Left ventricle myocardium inferior (tissue), 1 donor: ENCODE data around the gene CIAO1. TPM values are rescaled to one million over a fixed set of nuclear protein-coding genes. Genes with fewer than 3 reads are reported as not detected.
A peak's percentile ranks its signal among the peaks of the same experiment; 100 is the strongest.

Experiments
- DNase-seq: peaks from one replicate; pipeline ENCODE4 v3.0.0-alpha.2; 2020
- H3K27ac ChIP-seq: fragments of 200-600 bp; replicated peaks from 2 replicates; pipeline ENCODE4 v1.8.0; 2021
- H3K27me3 ChIP-seq: fragments of 200-600 bp; 2 replicates; pipeline ENCODE4 v1.8.0; 2021; ENCODE audit warnings: low read depth
- H3K36me3 ChIP-seq: fragments of 200-600 bp; 2 replicates; pipeline ENCODE4 v1.8.0; 2021
- H3K4me1 ChIP-seq: fragments of 200-600 bp; 2 replicates; pipeline ENCODE4 v1.8.0; 2021
- H3K4me3 ChIP-seq: fragments of 200-600 bp; 2 replicates; pipeline ENCODE4 v1.8.0; 2021; ENCODE audit warnings: mild to moderate bottlenecking, moderate library complexity
- H3K9me3 ChIP-seq: fragments of 200-600 bp; replicated peaks from 2 replicates; pipeline ENCODE4 v1.8.0; 2021
- CTCF ChIP-seq: fragments of 200-600 bp; IDR thresholded peaks from 2 replicates; pipeline ENCODE4 v1.8.0; 2021; ENCODE audit warnings: antibody characterized with exemption, mild to moderate bottlenecking, borderline replicate concordance
- intact Hi-C: fragments of 100-400 bp; cut with micrococcal nuclease; formaldehyde crosslinking; loops from one replicate; pipeline ENCODE4 v1.11.0; 2022
- total RNA-seq: library from RNA; stranded (reverse); fragmentation: NEBNext Ultra II Directional; extraction: Animal tissue kit (Norgen Biotek cat#: 25700); gene quantifications from one replicate; pipeline ENCODE4 v1.2.1, GENCODE V29; 2021
- donor health status: DM: no; HTN: yes; CAD: no; lungs with severe emphysema.

Gene CIAO1
- total RNA-seq, 1 donor from 2014 or later, result 68.6 TPM

DNA sequence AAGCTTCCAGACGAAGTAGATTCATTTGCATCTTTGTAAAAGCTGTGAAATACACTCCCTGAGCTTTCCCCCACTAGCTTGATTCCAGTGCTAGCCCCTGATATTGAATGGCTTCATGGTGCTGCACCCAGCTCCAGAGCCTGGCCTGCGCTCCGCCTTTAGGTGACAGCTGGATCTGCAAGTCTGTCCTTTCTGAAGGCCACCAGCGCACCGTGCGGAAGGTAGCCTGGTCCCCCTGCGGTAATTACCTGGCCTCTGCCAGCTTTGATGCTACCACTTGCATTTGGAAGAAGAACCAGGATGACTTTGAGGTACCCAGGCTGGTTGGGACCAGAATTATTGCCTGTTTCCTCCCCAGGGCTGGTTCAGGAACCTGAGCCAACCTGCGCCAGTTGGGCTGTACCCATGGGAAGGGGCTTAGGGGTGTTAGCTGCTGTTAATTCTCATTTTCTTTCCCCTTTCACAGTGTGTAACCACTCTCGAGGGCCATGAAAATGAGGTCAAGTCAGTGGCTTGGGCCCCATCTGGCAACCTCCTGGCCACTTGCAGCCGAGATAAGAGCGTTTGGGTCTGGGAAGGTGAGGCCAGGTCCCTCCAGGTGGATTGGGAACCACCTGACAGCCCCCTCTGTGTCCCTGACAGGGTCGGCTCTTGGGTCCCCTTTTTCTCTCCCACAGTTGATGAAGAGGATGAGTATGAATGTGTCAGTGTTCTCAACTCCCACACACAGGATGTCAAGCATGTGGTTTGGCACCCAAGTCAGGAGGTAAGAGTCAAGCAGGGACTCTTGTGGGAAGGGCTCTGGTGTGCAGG is 1.3 kb downstream of the CIAO1 start:
- Histone ChIP-seq H3K36me3 (peaks cover 66% of the 10 kb centered on the region), H3K4me1 (peaks cover 52% of the 10 kb centered on the region), H3K4me3 (peak overlapping the region; percentile 97), H3K27me3 (no peaks in the 10 kb centered on the region), H3K9me3 (no peaks in the 10 kb centered on the region), H3K27ac (no peak overlapping the region)
- intact Hi-C loops, result no loop called here
- no peak for TF ChIP-seq CTCF
- no peak for DNase-seq

DNA sequence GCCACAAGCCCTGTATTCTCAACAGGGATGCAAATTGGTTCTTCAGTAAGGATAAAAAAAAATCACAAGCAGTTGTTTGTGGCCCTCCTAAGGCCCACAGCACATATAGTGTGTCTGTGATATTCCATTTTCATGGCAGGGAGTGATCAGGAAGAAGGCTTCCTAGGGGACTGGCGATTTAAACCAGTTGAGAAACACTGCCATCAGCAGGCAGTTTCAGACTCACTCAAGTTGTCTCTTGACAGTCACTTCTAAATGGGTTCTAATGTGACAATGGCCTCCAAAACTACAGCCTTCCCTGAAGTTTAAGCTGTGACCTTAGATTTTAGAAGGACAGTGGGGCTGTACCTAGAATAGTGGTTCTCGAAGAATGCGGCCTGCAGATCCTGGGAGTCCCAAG is 6.0 kb downstream of the CIAO1 start:
- TF ChIP-seq CTCF, result peak; percentile 13
- Histone ChIP-seq H3K4me1 (peaks cover 9% of the 10 kb centered on the region), H3K9me3 (no peaks in the 10 kb centered on the region), H3K4me3 (no peak overlapping the region), H3K27me3 (no peaks in the 10 kb centered on the region), H3K36me3 (peaks cover 95% of the 10 kb centered on the region), H3K27ac (no peak overlapping the region)
- intact Hi-C loops, result no loop called here
- no peak for DNase-seq

DNA sequence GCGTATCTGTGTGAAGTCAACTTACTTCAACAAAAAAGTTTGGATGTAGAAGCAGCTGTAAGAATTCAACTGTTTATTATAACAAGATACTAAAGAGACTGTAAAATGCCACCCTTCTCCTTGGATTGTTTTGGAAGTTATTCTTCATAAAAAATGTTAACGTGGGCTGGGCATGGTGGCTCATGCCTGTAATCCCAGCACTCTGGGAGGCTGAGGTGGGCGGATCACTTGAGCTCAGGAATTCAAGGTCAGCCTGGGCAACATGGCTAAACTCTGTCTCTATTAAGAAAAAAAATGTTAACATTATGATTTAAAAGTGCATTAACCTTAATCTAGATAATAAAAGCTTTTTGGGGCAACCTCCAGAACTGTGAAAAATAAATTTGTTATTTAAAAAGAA is 7.7 kb downstream of the CIAO1 start:
- peaks cover 98% of the 10 kb centered on the region for H3K36me3 ChIP-seq
- TF ChIP-seq CTCF, result no peak
- H3K4me3 ChIP-seq, result no peak overlapping the region
- no peaks in the 10 kb centered on the region for H3K4me1 ChIP-seq
- no peak for DNase-seq
- intact Hi-C loops, result no loop called here
- H3K27me3 ChIP-seq, result no peaks in the 10 kb centered on the region
- no peak overlapping the region for H3K27ac ChIP-seq
- H3K9me3 ChIP-seq, result no peaks in the 10 kb centered on the region

DNA sequence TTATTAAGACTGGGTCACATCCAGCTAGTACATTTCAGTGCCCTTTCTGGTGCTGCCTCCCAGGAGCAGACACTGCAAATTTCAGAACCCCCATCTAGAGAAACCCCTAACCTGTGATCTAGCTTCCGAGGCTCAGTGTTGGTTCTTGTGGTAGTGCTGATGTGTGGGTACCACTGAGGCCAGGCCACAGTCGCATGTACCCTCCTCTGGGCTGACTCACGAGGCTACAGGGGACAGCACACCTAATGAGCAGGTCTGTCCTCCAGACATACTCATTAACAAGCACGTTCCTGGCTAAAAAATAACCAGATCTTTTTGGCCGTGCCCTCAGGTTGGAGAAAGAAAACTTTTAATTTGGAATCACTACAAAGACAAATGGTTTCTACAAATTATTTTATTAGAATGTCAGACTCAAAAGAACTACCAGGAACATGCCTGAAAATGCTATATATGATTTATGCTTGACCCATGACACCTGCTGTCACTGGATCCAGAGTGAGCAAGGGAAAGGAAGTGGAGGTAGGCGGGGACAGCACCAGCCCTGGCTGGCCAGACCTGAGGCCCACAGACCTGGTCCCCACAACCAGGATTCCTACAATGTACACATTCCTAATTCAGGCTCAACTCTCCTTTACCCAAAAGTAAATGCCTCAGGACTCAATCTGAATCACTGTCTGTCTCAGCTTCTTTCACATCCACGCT is 8.5 kb downstream of the CIAO1 start:
- no peaks in the 10 kb centered on the region for H3K4me1 ChIP-seq
- H3K27me3 ChIP-seq, result no peaks in the 10 kb centered on the region
- DNase-seq, result no peak
- no peaks in the 10 kb centered on the region for H3K9me3 ChIP-seq
- no peak overlapping the region for H3K4me3 ChIP-seq
- H3K27ac ChIP-seq, result no peak overlapping the region
- TF ChIP-seq CTCF, result no peak
- peaks cover 98% of the 10 kb centered on the region for H3K36me3 ChIP-seq
- intact Hi-C loops, result no loop called here

DNA sequence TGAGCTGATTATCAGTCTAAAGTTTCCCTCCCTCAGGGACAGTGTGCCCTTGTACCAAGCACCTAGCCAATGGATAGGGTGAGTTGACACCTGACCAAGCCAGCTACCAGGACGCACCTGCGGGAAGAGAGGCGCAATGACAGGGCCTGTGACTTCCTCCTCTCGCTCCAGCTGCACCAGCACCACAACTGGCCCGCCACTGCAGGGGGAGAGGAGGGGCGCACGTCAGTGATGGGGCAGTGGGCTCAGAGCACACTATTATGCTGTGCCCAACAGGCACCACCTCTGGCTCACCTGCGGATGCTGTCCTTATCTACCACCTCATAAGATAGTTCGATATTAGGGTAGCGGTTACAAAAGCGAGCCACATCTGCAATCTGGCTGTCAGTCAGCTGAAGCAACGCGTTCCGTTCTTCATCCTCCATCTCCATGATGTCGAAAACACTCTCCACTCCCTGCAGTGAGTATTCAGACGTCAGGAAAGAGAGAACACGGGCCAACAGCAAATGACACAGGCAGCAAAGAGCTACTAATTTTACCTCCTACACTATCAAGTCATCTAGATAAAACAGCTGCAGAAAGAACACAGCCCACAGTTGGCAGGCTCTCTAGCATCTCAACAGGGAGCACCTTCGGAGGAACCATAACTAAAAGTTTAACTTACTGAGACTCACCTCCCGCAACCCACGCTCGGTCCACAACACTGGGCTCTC is 10.9 kb downstream of the CIAO1 start:
- no peak for DNase-seq
- Histone ChIP-seq H3K27me3 (no peaks in the 10 kb centered on the region), H3K4me3 (no peak overlapping the region), H3K27ac (no peak overlapping the region), H3K4me1 (no peaks in the 10 kb centered on the region), H3K36me3 (peaks cover 100% of the 10 kb centered on the region), H3K9me3 (no peaks in the 10 kb centered on the region)
- TF ChIP-seq CTCF, result no peak
- intact Hi-C loops, result no loop called here
